Hepatocyte (in vitro differentiated cells): Measurements from ENCODE around the gene CTSD. TPM values are rescaled to one million over a fixed set of nuclear protein-coding genes. Genes with fewer than 3 reads are reported as not detected.

Source experiments
- DNase-seq: peaks from one replicate; pipeline ENCODE4 v3.0.0-alpha.2; 2016; ENCODE audit warnings: low spot score
- H2AFZ ChIP-seq: fragments of 200-600 bp; sonication (generic); 2 replicates; pipeline ENCODE4 v1.6.0; 2016; ENCODE audit warnings: antibody characterized with exemption, mild to moderate bottlenecking
- H3K27ac ChIP-seq: fragments of 200-600 bp; sonication (generic); 2 replicates; pipeline ENCODE4 v1.5.1; 2016; ENCODE audit warnings: mild to moderate bottlenecking
- H3K27me3 ChIP-seq: fragments of 200-600 bp; sonication (generic); 2 replicates; pipeline ENCODE4 v1.6.1; 2016
- H3K36me3 ChIP-seq: fragments of 200-600 bp; sonication (generic); replicated peaks from 2 replicates; pipeline ENCODE4 v1.5.1; 2016; ENCODE audit warnings: low read depth; ENCODE audit not compliant: insufficient read depth
- H3K4me1 ChIP-seq: fragments of 200-600 bp; sonication (generic); 2 replicates; pipeline ENCODE4 v1.5.1; 2016; ENCODE audit warnings: mild to moderate bottlenecking, moderate library complexity; ENCODE audit not compliant: insufficient read depth
- H3K4me2 ChIP-seq: fragments of 200-600 bp; sonication (generic); 2 replicates; pipeline ENCODE4 v1.6.0; 2016
- H3K4me3 ChIP-seq: fragments of 200-600 bp; sonication (generic); 2 replicates; pipeline ENCODE4 v1.5.1; 2016; ENCODE audit warnings: mild to moderate bottlenecking
- H3K79me2 ChIP-seq: fragments of 200-600 bp; sonication (generic); 2 replicates; pipeline ENCODE4 v1.6.0; 2017; ENCODE audit warnings: mild to moderate bottlenecking
- H3K9me2 ChIP-seq: fragments of 200-600 bp; sonication (generic); replicated peaks from 2 replicates; pipeline ENCODE4 v1.6.0; 2017; ENCODE audit warnings: mild to moderate bottlenecking; ENCODE audit not compliant: insufficient read depth
- H3K9me3 ChIP-seq: fragments of 200-600 bp; sonication (generic); 2 replicates; pipeline ENCODE4 v1.5.1; 2016; ENCODE audit warnings: low read depth, mild to moderate bottlenecking
- H4K20me1 ChIP-seq: fragments of 200-600 bp; sonication (generic); 2 replicates; pipeline ENCODE4 v1.6.0; 2016; ENCODE audit warnings: mild to moderate bottlenecking; ENCODE audit not compliant: insufficient read depth, poor library complexity, severe bottlenecking
- EZH2 ChIP-seq: fragments of 200-600 bp; sonication (generic); IDR thresholded peaks from 2 replicates; pipeline ENCODE4 v1.6.1; 2016; ENCODE audit warnings: antibody characterized with exemption, mild to moderate bottlenecking, borderline replicate concordance
- EZH2phosphoT487 ChIP-seq: fragments of 200-600 bp; sonication (generic); IDR thresholded peaks from one replicate; pipeline ENCODE4 v1.6.1; 2018; ENCODE audit warnings: antibody characterized with exemption, mild to moderate bottlenecking, low read depth, moderate library complexity; ENCODE audit not compliant: unreplicated experiment, severe bottlenecking
- WGBS: methylation state at CpG from one replicate; pipeline ENCODE4 v1.1.6; 2016; ENCODE audit warnings: low lambda C conversion rate; ENCODE audit errors: missing lambda C conversion rate; 5-methylcytosine and 5-hydroxymethylcytosine counted together
- polyA plus RNA-seq: library from polyadenylated mRNA; unstranded; fragments of >200 nt; fragmentation: Nextera tagmentation; extraction: Ambion mirVana; gene quantifications from 2 replicates; pipeline ENCODE4 v1.2.1, GENCODE V29; 2016
- total RNA-seq: library from RNA; depleted of rRNA; stranded (reverse); fragments of >200 nt; gene quantifications from 2 replicates; pipeline ENCODE4 v1.2.3, GENCODE V29; 2014
- TF ChIP-seq, protein P1 (sequence below): fragments of 200-600 bp; sonication (generic); IDR thresholded peaks from 2 replicates; pipeline ENCODE4 v1.5.1; 2016; ENCODE audit warnings: antibody characterized with exemption, mild to moderate bottlenecking; ENCODE audit not compliant: poor library complexity

CTSD gene
- total and polyA plus RNA-seq, 2 experiments from 2014 or later: 562 to 1,283 TPM

DNA sequence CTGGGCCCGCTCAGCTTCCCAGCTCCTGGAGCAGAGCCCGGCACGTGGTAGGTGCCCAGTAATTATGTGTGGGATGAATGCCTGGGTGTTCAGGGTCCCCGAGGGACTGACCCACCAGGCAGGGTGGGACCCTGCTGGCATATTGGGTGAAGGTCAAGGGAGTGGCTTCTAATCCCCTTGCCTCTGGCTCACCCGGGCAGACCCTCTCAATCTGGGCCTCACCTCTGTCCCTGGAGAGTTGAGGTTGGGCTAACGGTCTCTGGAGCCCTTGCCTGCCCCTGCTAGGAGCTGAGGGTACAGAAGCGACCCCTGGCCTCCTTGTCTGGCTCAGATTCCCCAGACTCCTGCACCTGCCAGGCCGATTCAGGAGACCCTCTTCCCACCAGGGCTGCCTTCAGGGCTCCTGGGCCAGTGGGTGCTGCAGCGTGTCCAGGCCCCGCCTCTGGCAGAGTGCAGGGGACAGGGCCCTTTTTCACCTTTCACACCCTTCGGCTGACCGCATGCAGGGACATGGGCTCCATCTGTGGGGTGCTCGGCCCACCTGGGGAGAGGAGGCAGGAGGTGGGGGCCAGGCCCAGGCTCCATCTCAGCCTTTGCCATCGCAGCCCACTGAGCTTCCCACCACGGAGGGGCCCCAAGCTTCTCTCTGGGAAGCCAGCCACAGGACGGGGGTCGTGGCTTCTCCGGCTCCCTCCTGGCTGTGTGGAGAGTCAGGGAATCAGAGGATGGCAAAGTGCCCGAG, 3.8 kb upstream of the CTSD start:
- H2AFZ ChIP-seq: no peak overlapping the region
- no peaks in the 10 kb centered on the region for H4K20me1 ChIP-seq
- no peak for DNase-seq
- no peaks in the 10 kb centered on the region for H3K36me3 ChIP-seq
- no peak for TF ChIP-seq EZH2phosphoT487
- no peak for TF ChIP-seq EZH2
- TF ChIP-seq, protein P1, sequence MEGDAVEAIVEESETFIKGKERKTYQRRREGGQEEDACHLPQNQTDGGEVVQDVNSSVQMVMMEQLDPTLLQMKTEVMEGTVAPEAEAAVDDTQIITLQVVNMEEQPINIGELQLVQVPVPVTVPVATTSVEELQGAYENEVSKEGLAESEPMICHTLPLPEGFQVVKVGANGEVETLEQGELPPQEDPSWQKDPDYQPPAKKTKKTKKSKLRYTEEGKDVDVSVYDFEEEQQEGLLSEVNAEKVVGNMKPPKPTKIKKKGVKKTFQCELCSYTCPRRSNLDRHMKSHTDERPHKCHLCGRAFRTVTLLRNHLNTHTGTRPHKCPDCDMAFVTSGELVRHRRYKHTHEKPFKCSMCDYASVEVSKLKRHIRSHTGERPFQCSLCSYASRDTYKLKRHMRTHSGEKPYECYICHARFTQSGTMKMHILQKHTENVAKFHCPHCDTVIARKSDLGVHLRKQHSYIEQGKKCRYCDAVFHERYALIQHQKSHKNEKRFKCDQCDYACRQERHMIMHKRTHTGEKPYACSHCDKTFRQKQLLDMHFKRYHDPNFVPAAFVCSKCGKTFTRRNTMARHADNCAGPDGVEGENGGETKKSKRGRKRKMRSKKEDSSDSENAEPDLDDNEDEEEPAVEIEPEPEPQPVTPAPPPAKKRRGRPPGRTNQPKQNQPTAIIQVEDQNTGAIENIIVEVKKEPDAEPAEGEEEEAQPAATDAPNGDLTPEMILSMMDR: no peak
- H3K27ac ChIP-seq: no peak overlapping the region
- peaks cover 11% of the 10 kb centered on the region for H3K79me2 ChIP-seq
- no peaks in the 10 kb centered on the region for H3K9me2 ChIP-seq
- no peak overlapping the region for H3K4me2 ChIP-seq
- WGBS: 90% methylated on average over 19 of the region's 19 CpGs
- H3K27me3 ChIP-seq: no peaks in the 10 kb centered on the region
- H3K9me3 ChIP-seq: no peaks in the 10 kb centered on the region
- H3K4me1 ChIP-seq: peaks cover 8% of the 10 kb centered on the region
- no peak overlapping the region for H3K4me3 ChIP-seq

DNA sequence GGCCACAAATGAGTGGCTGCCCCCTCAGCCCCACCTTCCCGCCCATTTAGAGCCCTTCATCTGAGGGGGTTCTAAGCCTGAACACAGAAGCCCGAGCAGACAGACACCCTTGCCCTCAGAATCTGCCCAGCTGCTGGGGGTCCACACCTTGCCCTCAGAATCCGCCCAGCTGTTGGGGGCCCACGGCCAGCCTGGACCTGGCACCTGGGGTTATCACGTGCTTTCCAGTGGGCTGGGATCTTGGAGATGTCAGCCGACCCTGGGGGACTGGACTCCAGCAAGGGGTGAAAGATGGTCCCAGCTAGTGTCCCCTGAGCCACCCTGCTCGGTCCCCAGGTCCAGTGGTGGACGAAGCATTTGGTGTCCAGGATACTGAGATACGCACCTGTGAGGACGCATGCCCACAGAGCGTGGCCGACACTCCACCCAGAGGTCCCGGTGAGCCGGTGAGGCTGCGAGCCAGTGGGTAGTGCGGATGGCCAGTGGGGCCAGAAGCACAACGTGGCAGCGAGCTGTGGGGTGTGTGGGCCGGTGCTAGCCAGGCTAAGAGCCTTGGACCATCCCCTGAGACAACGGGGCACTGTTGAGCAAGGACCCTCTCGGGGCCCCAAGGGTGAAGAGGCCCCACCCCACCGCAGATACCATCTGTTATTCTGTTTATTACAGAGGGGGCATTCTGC, 3.1 kb upstream of the CTSD start:
- Histone ChIP-seq H3K9me2 (no peaks in the 10 kb centered on the region), H3K27me3 (no peaks in the 10 kb centered on the region), H3K4me3 (no peak overlapping the region), H3K36me3 (no peaks in the 10 kb centered on the region), H4K20me1 (peaks cover 2% of the 10 kb centered on the region), H3K4me1 (peaks cover 12% of the 10 kb centered on the region), H3K4me2 (no peak overlapping the region), H3K9me3 (no peaks in the 10 kb centered on the region), H3K27ac (no peak overlapping the region), H2AFZ (no peak overlapping the region), H3K79me2 (peaks cover 15% of the 10 kb centered on the region)
- no peak for DNase-seq
- 93% methylated on average over 15 of the region's 22 CpGs for WGBS
- TF ChIP-seq EZH2 (no peak), EZH2phosphoT487 (no peak)
- TF ChIP-seq, protein P1: no peak

DNA sequence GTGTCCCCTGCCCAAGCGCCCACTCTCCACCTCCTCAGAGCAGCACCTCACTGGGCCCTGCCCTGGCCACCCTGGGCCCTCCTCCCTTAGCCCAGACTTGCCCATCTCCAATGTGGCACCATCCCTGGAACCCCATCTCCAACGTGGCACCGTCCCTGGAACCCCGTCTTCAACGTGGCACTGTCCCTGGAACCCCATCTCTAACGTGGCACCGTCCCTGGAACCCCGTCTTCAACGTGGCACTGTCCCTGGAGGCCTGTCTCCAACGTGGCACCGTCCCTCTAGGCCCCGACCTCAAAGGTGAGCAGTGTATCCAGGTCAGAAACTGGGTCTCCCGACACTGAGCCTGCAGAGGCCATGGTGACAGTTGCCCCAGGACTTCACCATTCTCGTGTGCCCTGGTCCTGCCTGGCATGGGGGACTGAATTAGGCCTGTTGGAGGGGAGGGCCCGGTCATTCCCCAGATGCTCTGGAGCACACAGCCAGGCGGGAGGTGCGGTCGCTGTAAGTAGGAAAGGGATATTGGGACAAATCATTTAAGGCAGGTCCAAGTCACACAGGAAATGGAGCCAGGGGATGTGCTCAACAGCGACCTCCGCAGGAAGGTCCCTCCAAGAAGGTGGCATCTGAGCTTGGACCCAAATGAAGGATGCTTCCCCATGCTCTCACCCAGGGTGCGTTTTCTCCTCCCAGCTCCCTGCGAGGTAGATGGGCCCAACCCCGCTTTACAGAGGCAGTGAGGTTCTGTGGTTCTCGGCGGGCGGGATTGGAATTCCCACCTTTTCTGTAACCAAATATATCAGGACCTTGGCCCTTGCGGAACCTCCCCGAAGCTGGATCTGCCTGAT, 2.4 kb upstream of the CTSD start:
- Histone ChIP-seq H2AFZ (no peak overlapping the region), H3K4me1 (peaks cover 12% of the 10 kb centered on the region), H3K79me2 (peaks cover 22% of the 10 kb centered on the region), H3K27ac (no peak overlapping the region), H3K9me2 (no peaks in the 10 kb centered on the region), H3K4me2 (no peak overlapping the region), H4K20me1 (peaks cover 2% of the 10 kb centered on the region), H3K4me3 (no peak overlapping the region), H3K36me3 (no peaks in the 10 kb centered on the region), H3K9me3 (no peaks in the 10 kb centered on the region), H3K27me3 (no peaks in the 10 kb centered on the region)
- DNase-seq: no peak
- TF ChIP-seq EZH2phosphoT487 (no peak), EZH2 (no peak)
- TF ChIP-seq, protein P1: no peak
- WGBS: 90% methylated on average over 27 of the region's 28 CpGs
